Measurements from ENCODE around the gene LRMDA. TPM values are rescaled to one million over a fixed set of nuclear protein-coding genes. Genes with fewer than 3 reads are reported as not detected.

Gene LRMDA
- total and polyA plus RNA-seq, 7 donors: 1.0 to 5.7 (median 2.5) TPM

GRCh38 chr10:76286536-76286935, 855.1 kb downstream of the LRMDA start:
- TF ChIP-seq CTCF (IDR thresholded peaks at IDR 0.05): no peak
- H3K27me3 ChIP-seq (ENCODE audit: insufficient read depth in 3 of 3, low read length in 2 of 3): no peaks in the 10 kb centered on the region
- WGBS, 3 donors: 0 to 62% (median 0%) methylated on average over 1 of the region's 1 CpG
- no peaks in the 10 kb centered on the region for H3K36me3 ChIP-seq (ENCODE audit: insufficient read depth in 1 of 2, low read depth in 1 of 2)
- DNase-seq: no peak
- H3K4me1 ChIP-seq: no peaks in the 10 kb centered on the region
- H3K4me3 ChIP-seq: no peak overlapping the region
- intact Hi-C loops (cut with DNase I): no loop called here
- no peak overlapping the region for H3K27ac ChIP-seq
- no peak for ATAC-seq
- H3K9me3 ChIP-seq: no peaks in the 10 kb centered on the region

- whole genome bisulfite sequencing, 3 donors: 90 to 91% (median 90%) methylated on average over 3 of the region's 3 CpGs
- intact Hi-C loops (cut with DNase I): no loop called here
These were observed 856.4 kb downstream of the LRMDA start for GRCh38 chr10:76287856-76288255.

GRCh38 chr10:76291175-76291574, 859.8 kb downstream of the LRMDA start:
- no peak for DNase-seq
- ATAC-seq: no peak
- intact Hi-C loops (cut with DNase I): no loop called here
- H3K27me3 ChIP-seq (ENCODE audit: insufficient read depth in 3 of 3, low read length in 2 of 3): no peaks in the 10 kb centered on the region
- H3K9me3 ChIP-seq: no peaks in the 10 kb centered on the region
- H3K4me3 ChIP-seq: no peak overlapping the region
- TF ChIP-seq CTCF (IDR thresholded peaks at IDR 0.05): no peak
- no peaks in the 10 kb centered on the region for H3K36me3 ChIP-seq (ENCODE audit: insufficient read depth in 1 of 2, low read depth in 1 of 2)
- H3K27ac ChIP-seq: no peak overlapping the region
- H3K4me1 ChIP-seq: no peaks in the 10 kb centered on the region

More at GRCh38 chr10:76287856-76288255, 856.4 kb downstream of the LRMDA start:
- Histone ChIP-seq H3K27me3 (ENCODE audit: insufficient read depth in 3 of 3, low read length in 2 of 3) (no peaks in the 10 kb centered on the region), H3K27ac (no peak overlapping the region), H3K4me1 (no peaks in the 10 kb centered on the region), H3K4me3 (no peak overlapping the region), H3K36me3 (ENCODE audit: insufficient read depth in 1 of 2, low read depth in 1 of 2) (no peaks in the 10 kb centered on the region), H3K9me3 (no peaks in the 10 kb centered on the region)
- ATAC-seq: no peak
- no peak for TF ChIP-seq CTCF (IDR thresholded peaks at IDR 0.05)
- DNase-seq: no peak

GRCh38 chr10:76291885-76292284, 860.5 kb downstream of the LRMDA start:
- H3K27ac ChIP-seq: no peak overlapping the region
- intact Hi-C loops (cut with DNase I): no loop called here
- no peaks in the 10 kb centered on the region for H3K36me3 ChIP-seq (ENCODE audit: insufficient read depth in 1 of 2, low read depth in 1 of 2)
- 77 to 85% (median 81%) methylated on average over 4 of the region's 4 CpGs for WGBS, 3 donors
- TF ChIP-seq CTCF (IDR thresholded peaks at IDR 0.05): no peak
- ATAC-seq (no peak), DNase-seq (no peak)
- H3K27me3 ChIP-seq (ENCODE audit: insufficient read depth in 3 of 3, low read length in 2 of 3): no peaks in the 10 kb centered on the region
- no peaks in the 10 kb centered on the region for H3K4me1 ChIP-seq
- H3K9me3 ChIP-seq: no peaks in the 10 kb centered on the region
- no peak overlapping the region for H3K4me3 ChIP-seq

GRCh38 chr10:76296957-76297356, 865.5 kb downstream of the LRMDA start:
- H3K9me3 ChIP-seq: no peaks in the 10 kb centered on the region
- ATAC-seq (no peak), DNase-seq (no peak)
- no peak overlapping the region for H3K4me3 ChIP-seq
- H3K27me3 ChIP-seq (ENCODE audit: insufficient read depth in 3 of 3, low read length in 2 of 3): peaks cover 0 to under 1% (median 0%) of the 10 kb centered on the region in 3 donors
- H3K36me3 ChIP-seq (ENCODE audit: insufficient read depth in 1 of 2, low read depth in 1 of 2): no peaks in the 10 kb centered on the region
- intact Hi-C loops (cut with DNase I): loop anchor here in 1 of 2 donors (1.0 kb wide), 1 partner anchor 10 kb away; no protein-coding TSS in a partner anchor
- H3K27ac ChIP-seq: no peak overlapping the region
- H3K4me1 ChIP-seq: no peaks in the 10 kb centered on the region
- WGBS, 3 donors: 88 to 89% (median 88%) methylated on average over 3 of the region's 3 CpGs
- no peak for TF ChIP-seq CTCF (IDR thresholded peaks at IDR 0.05)
